ENCODE data around the gene RYK. TPM values are rescaled to one million over a fixed set of nuclear protein-coding genes. Genes with fewer than 3 reads are reported as not detected.
A peak's percentile ranks its signal among the peaks of the same experiment; 100 is the strongest.
"Not testable (repeated sequence)": the region's sequence is repeated elsewhere in the genome, so short reads cannot be mapped to it uniquely, and the experiment has no call there.

RYK gene
- total RNA-seq, 2 donors from 2014 or later = 46.2 to 61.0 TPM

GRCh38 chr3:134212967-134213665, 37.5 kb downstream of the RYK start:
- Histone ChIP-seq H3K4me3 (no peak overlapping the region), H3K27ac (no peak overlapping the region), H3K36me3 (peaks cover 11% of the 10 kb centered on the region), H3K9me3 (no peaks in the 10 kb centered on the region), H3K4me1 (peaks cover 0 to 20% of the 10 kb centered on the region in 2 donors), H3K27me3 (no peaks in the 10 kb centered on the region)
- peak; percentile 86 for DNase-seq (ENCODE audit: low spot score)
- TF ChIP-seq CTCF (IDR thresholded peaks at IDR 0.05) = peak; percentile 94 to 98

GRCh38 chr3:134211797-134212196, 38.9 kb downstream of the RYK start:
- no peak overlapping the region for H3K4me3 ChIP-seq
- peaks cover 11% of the 10 kb centered on the region for H3K36me3 ChIP-seq
- H3K27ac ChIP-seq = peak overlapping the region in 1 of 2 donors; percentile 62
- peaks cover 0 to 17% of the 10 kb centered on the region in 2 donors for H3K4me1 ChIP-seq
- DNase-seq (ENCODE audit: low spot score) = no peak
- no peaks in the 10 kb centered on the region for H3K27me3 ChIP-seq
- no peaks in the 10 kb centered on the region for H3K9me3 ChIP-seq
- peak; percentile 23 to 76 for TF ChIP-seq CTCF (IDR thresholded peaks at IDR 0.05)

GRCh38 chr3:134205451-134205850, 45.2 kb downstream of the RYK start:
- Histone ChIP-seq H3K27ac (no peak overlapping the region), H3K36me3 (peaks cover 21% of the 10 kb centered on the region), H3K27me3 (no peaks in the 10 kb centered on the region), H3K9me3 (no peaks in the 10 kb centered on the region), H3K4me3 (no peak overlapping the region), H3K4me1 (no peaks in the 10 kb centered on the region)
- no peak for DNase-seq (ENCODE audit: low spot score)
- TF ChIP-seq CTCF (IDR thresholded peaks at IDR 0.05) = no peak

- Histone ChIP-seq H3K27ac (no peak overlapping the region), H3K9me3 (no peaks in the 10 kb centered on the region), H3K4me1 (no peaks in the 10 kb centered on the region), H3K36me3 (peaks cover 28% of the 10 kb centered on the region), H3K27me3 (no peaks in the 10 kb centered on the region), H3K4me3 (no peak overlapping the region)
- TF ChIP-seq CTCF (IDR thresholded peaks at IDR 0.05) = no peak
- DNase-seq (ENCODE audit: low spot score) = no peak
Observed at GRCh38 chr3:134201201-134202130, 49.2 kb downstream of the RYK start.

- H3K9me3 ChIP-seq; H3K27me3 ChIP-seq; H3K27ac ChIP-seq; H3K4me3 ChIP-seq; DNase-seq (ENCODE audit: low spot score); H3K4me1 ChIP-seq: not testable (repeated sequence)
- H3K36me3 ChIP-seq = peaks cover 28% of the 10 kb centered on the region
Observed at GRCh38 chr3:134199880-134200279, 50.8 kb downstream of the RYK start.

GRCh38 chr3:134199240-134199639, 51.4 kb downstream of the RYK start:
- H3K4me3 ChIP-seq = no peak overlapping the region
- no peaks in the 10 kb centered on the region for H3K4me1 ChIP-seq
- H3K27me3 ChIP-seq = no peaks in the 10 kb centered on the region
- H3K27ac ChIP-seq = no peak overlapping the region
- no peak for TF ChIP-seq CTCF (IDR thresholded peaks at IDR 0.05)
- DNase-seq (ENCODE audit: low spot score) = no peak
- peaks cover 28% of the 10 kb centered on the region for H3K36me3 ChIP-seq
- H3K9me3 ChIP-seq = no peaks in the 10 kb centered on the region
